ENCODE data around the gene IFITM1. TPM values are rescaled to one million over a fixed set of nuclear protein-coding genes. Genes with fewer than 3 reads are reported as not detected.
"Not testable (repeated sequence)": the region's sequence is repeated elsewhere in the genome, so short reads cannot be mapped to it uniquely, and the experiment has no call there.

IFITM1 gene
- total RNA-seq, 1 donor from 2014 or later: 128 TPM

DNA sequence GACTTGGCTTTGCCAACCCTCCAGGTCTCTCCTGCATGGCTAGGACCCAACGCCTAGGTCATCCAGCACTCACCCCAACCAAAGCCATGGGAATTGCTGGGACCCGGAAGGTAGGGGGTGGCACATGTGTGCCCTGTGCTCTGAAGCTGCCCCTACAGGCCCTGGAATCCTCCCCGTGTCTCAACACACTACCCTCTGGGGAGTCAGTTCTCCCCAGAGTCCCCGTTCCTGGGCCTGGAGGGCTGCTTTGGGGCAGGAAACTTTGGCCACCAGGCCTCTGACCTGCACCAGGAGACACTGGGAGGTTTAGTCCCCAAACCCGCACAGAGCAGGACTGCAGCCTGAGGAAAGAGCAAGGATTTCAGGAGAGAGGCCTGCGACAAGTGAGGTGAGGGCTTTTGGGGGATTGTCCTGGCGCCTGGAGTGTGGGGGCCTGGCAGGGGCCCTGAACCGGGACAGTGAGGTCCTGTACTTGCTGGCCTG, 495 bp upstream of the IFITM1 start:
- no peaks in the 10 kb centered on the region for H3K36me3 Mint-ChIP-seq
- H3K27ac Mint-ChIP-seq: peak overlapping the region; percentile 93
- TF ChIP-seq, protein P1, sequence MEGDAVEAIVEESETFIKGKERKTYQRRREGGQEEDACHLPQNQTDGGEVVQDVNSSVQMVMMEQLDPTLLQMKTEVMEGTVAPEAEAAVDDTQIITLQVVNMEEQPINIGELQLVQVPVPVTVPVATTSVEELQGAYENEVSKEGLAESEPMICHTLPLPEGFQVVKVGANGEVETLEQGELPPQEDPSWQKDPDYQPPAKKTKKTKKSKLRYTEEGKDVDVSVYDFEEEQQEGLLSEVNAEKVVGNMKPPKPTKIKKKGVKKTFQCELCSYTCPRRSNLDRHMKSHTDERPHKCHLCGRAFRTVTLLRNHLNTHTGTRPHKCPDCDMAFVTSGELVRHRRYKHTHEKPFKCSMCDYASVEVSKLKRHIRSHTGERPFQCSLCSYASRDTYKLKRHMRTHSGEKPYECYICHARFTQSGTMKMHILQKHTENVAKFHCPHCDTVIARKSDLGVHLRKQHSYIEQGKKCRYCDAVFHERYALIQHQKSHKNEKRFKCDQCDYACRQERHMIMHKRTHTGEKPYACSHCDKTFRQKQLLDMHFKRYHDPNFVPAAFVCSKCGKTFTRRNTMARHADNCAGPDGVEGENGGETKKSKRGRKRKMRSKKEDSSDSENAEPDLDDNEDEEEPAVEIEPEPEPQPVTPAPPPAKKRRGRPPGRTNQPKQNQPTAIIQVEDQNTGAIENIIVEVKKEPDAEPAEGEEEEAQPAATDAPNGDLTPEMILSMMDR (IDR thresholded peaks at IDR 0.05; ENCODE audit: unreplicated experiment): no peak
- peaks cover 70% of the 10 kb centered on the region for H3K4me1 Mint-ChIP-seq
- no peaks in the 10 kb centered on the region for H3K9me3 Mint-ChIP-seq
- DNase-seq (ENCODE audit: low spot score in 2 of 2, unreplicated experiment in 2 of 2): no peak
- H3K27me3 Mint-ChIP-seq (ENCODE audit: low read depth): peaks cover 19% of the 10 kb centered on the region
- peak overlapping the region; percentile 86 for H3K4me3 Mint-ChIP-seq

DNA sequence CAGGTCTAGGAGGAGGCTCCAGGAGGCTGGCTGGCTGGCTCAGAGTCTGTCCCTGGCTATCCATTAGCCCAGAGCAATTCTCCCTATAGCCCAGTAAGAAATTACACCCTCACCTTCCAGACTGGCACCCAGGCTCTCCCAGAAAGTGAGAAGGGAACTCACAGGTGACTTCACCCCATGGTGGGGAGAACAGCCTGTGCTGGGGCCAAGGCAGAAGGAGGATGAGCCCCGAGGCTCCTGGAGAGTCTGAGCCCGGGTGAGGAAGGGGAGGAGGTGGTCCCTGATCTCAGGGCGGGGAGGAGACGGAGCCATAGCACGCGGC, 675 bp downstream of the IFITM1 start:
- peak overlapping the region; percentile 86 for H3K4me3 Mint-ChIP-seq
- H3K4me1 Mint-ChIP-seq: peaks cover 61% of the 10 kb centered on the region
- not testable (repeated sequence) for H3K36me3 Mint-ChIP-seq; DNase-seq (ENCODE audit: low spot score in 2 of 2, unreplicated experiment in 2 of 2); H3K9me3 Mint-ChIP-seq
- peaks cover 19% of the 10 kb centered on the region for H3K27me3 Mint-ChIP-seq (ENCODE audit: low read depth)
- peak overlapping the region; percentile 93 for H3K27ac Mint-ChIP-seq

DNA sequence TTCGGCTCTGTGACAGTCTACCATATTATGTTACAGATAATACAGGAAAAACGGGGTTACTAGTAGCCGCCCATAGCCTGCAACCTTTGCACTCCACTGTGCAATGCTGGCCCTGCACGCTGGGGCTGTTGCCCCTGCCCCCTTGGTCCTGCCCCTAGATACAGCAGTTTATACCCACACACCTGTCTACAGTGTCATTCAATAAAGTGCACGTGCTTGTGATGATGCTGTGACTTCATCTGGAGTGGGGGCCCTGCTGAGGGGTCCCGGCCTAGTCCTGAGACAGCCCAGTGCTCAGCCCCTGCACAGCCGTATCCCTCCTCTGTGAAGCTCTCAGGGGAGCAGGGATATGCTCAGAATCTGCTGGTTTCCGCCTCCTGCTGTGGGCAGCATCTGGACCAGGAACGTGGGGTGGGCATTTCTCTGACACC, 1.2 kb downstream of the IFITM1 start:
- Mint-ChIP-seq H3K27me3 (ENCODE audit: low read depth) (peaks cover 19% of the 10 kb centered on the region), H3K9me3 (no peaks in the 10 kb centered on the region), H3K36me3 (no peaks in the 10 kb centered on the region), H3K4me1 (peaks cover 57% of the 10 kb centered on the region), H3K27ac (peak overlapping the region; percentile 93), H3K4me3 (peak overlapping the region; percentile 86)
- TF ChIP-seq, protein P1 (IDR thresholded peaks at IDR 0.05; ENCODE audit: unreplicated experiment): no peak
- DNase-seq (ENCODE audit: low spot score in 2 of 2, unreplicated experiment in 2 of 2): no peak

DNA sequence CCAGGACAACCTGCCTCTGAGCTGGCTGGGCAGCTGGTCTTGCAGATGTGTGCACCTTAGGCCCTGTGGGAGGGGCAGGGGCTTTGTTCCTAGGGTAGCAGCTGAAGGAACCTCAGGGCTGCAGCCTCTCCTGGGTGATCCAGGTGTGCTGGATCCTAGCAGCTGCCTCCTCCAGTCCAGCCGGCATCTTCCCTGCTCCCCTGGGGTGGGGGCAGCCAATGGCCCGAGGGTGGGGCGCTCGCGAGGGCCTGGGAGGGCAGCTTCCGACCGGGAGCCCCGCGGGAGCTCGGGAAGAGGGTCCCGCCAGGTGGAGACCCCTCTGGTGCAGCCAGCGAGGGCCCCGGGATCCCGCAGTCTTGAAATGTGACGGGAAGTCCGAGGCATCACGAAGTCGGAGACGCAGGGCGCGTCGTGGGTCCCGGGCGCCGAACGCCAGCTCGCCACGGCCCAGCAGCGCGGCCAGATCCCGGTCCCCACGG, 1.7 kb downstream of the IFITM1 start:
- Mint-ChIP-seq H3K27ac (peak overlapping the region; percentile 93), H3K4me3 (peak overlapping the region; percentile 86), H3K27me3 (ENCODE audit: low read depth) (peaks cover 19% of the 10 kb centered on the region), H3K36me3 (no peaks in the 10 kb centered on the region), H3K4me1 (peaks cover 57% of the 10 kb centered on the region), H3K9me3 (no peaks in the 10 kb centered on the region)
- DNase-seq (ENCODE audit: low spot score in 2 of 2, unreplicated experiment in 2 of 2): no peak
- TF ChIP-seq, protein P1 (IDR thresholded peaks at IDR 0.05; ENCODE audit: unreplicated experiment): no peak

DNA sequence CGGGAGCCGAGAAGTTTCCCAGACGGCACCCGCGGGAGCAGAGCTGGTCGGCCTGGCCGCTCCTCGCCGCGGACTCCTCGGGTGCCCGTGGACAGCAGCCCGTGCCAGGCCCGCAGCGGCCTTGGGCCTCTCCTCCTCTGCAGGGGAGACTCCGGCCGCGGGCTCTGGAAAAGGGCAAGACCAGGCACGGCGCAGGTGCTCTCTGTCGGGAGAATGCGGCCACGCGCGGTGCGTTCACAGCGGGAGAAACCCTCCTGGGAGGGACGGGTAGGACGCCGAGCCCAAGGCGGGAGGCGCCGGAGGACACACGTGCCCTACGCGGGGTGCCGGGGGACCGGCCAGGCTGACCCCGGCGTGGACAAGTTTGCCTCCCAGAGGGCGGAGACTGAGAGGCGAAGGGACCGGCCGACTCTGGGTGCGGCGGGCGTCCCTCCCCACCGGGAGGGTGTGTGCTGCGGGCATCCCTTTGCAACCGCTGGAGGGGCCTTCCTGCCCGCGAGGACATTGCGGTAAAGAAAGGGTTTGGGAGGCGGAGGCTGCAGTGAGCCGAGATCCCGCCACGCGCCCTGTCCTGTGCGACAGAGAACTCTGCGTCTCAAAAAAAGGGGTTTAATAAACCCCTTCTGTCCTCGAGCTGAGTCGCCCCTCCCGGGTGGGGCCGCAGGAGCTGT, 2.3 kb downstream of the IFITM1 start:
- H3K27me3 Mint-ChIP-seq (ENCODE audit: low read depth): peaks cover 19% of the 10 kb centered on the region
- peaks cover 60% of the 10 kb centered on the region for H3K4me1 Mint-ChIP-seq
- no peak overlapping the region for H3K27ac Mint-ChIP-seq

DNA sequence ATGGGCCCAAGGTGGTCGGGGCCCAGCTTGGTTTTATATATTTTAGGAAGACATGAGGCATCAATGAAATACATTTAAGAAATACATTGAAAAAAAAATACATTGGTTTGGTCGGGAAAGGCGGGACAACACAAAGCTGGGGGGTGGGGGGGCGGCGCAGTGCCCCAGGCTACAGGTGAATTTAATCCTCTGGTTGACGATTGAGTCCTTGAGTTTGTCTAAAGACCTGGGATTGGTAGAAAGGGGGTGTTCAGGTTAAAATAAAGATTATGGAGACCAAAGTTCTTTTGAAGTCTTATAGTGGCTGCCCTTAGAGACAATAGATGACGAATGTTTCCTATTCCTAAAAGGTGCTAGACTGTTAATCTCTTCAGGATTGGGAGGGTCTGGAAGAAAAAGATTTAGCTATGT, 3.1 kb downstream of the IFITM1 start:
- no peak for DNase-seq (ENCODE audit: low spot score in 2 of 2, unreplicated experiment in 2 of 2)
- Mint-ChIP-seq H3K4me3 (peak overlapping the region; percentile 64), H3K4me1 (peaks cover 57% of the 10 kb centered on the region), H3K9me3 (no peaks in the 10 kb centered on the region), H3K27ac (peak overlapping the region; percentile 53), H3K36me3 (no peaks in the 10 kb centered on the region), H3K27me3 (ENCODE audit: low read depth) (peaks cover 19% of the 10 kb centered on the region)
- TF ChIP-seq, protein P1 (IDR thresholded peaks at IDR 0.05; ENCODE audit: unreplicated experiment): no peak

More for the DNA sequence above, 2.3 kb downstream of the IFITM1 start:
- Mint-ChIP-seq H3K36me3 (no peaks in the 10 kb centered on the region), H3K9me3 (no peaks in the 10 kb centered on the region), H3K4me3 (peak overlapping the region; percentile 64)
- TF ChIP-seq, protein P1 (IDR thresholded peaks at IDR 0.05; ENCODE audit: unreplicated experiment): no peak
- no peak for DNase-seq (ENCODE audit: low spot score in 2 of 2, unreplicated experiment in 2 of 2)

DNA sequence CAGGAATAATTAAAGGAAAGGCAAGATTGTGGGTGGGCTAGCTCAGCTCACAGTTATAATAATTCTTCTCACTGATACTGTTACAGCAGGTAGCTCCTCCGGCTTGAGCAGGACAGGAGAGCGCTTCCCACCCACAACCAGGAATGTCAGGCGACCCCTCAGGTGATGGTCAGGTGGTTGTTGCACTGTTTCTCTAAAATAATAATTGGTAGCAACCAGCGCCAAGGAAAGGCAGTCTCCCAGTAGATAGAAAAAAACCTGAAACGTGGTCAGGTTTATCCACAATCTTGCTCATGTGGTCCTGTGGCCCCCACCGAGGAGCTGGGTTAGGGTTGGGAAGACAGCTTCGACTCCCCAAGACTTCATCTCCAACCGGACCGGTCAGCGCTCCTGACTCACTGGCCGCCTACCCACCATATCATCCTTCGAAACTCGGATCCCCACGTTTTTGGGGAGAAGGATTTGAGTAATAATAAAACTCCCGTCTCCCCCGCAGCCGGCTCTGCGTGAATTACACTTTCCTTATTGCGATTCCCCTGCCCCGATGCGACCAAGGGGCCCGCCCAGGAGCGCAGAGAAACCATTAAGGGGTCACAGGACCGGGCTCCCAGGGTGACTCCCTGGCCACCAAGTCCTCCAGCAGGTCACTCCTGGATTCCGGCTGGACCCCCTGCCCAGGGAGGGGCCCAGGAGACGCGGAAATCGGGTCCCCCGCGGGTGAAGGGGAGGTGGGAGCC, 4.0 kb downstream of the IFITM1 start:
- Mint-ChIP-seq H3K4me1 (peaks cover 49% of the 10 kb centered on the region), H3K27me3 (ENCODE audit: low read depth) (peaks cover 19% of the 10 kb centered on the region), H3K4me3 (peak overlapping the region; percentile 64)
- H3K27ac Mint-ChIP-seq; H3K36me3 Mint-ChIP-seq; H3K9me3 Mint-ChIP-seq; DNase-seq (ENCODE audit: low spot score in 2 of 2, unreplicated experiment in 2 of 2): not testable (repeated sequence)

DNA sequence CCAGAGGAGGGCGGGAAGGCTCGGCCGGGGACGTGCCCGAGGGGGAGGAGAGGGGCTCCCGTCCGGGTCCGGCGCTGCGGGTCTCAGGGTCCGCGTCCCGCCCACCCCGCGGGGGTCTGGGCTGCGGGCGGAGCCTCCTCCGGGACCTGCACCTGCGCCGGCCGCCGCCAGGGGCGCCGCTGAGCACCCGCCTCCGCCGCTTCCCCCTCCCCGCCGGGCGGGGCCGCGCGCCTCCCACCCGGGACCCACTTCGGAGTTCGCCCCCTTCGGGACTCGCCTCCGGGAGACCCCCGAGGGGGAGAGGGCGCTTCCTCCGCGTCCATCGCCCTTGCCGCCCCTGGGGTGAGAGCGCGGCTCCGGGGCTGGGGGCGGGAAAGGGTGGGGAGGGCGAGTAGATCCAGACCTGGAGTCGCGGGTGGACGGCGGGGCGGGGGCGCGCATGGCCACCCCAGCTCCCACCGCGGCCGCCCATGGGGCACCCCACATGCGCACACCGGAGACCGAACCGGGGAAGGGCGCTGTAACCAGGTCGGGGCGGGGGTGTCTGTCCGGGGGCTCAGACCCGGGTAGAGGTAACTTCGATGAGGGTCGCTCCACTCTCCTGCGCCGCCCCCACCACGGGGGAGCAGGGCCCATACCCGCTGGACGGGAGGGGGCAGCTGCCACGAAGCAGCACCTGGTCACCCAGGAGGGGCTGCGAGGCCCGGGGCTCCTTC, 4.7 kb downstream of the IFITM1 start:
- not testable (repeated sequence) for H3K4me3 Mint-ChIP-seq; H3K9me3 Mint-ChIP-seq; H3K36me3 Mint-ChIP-seq; DNase-seq (ENCODE audit: low spot score in 2 of 2, unreplicated experiment in 2 of 2); H3K27ac Mint-ChIP-seq
- Mint-ChIP-seq H3K27me3 (ENCODE audit: low read depth) (peaks cover 19% of the 10 kb centered on the region), H3K4me1 (peaks cover 41% of the 10 kb centered on the region)
